Activated CD4-positive, CD25-positive, alpha-beta regulatory T cell treated with anti-CD3 and anti-CD28 coated beads, Interleukin-2, amount 50 U/mL, for 72 hours (primary cell): ENCODE measurements around the gene DNAH2.

Experiments used
- DNase-seq: peaks from one replicate; pipeline ENCODE4 v3.0.0; 2021

DNAH2 gene, protein sequence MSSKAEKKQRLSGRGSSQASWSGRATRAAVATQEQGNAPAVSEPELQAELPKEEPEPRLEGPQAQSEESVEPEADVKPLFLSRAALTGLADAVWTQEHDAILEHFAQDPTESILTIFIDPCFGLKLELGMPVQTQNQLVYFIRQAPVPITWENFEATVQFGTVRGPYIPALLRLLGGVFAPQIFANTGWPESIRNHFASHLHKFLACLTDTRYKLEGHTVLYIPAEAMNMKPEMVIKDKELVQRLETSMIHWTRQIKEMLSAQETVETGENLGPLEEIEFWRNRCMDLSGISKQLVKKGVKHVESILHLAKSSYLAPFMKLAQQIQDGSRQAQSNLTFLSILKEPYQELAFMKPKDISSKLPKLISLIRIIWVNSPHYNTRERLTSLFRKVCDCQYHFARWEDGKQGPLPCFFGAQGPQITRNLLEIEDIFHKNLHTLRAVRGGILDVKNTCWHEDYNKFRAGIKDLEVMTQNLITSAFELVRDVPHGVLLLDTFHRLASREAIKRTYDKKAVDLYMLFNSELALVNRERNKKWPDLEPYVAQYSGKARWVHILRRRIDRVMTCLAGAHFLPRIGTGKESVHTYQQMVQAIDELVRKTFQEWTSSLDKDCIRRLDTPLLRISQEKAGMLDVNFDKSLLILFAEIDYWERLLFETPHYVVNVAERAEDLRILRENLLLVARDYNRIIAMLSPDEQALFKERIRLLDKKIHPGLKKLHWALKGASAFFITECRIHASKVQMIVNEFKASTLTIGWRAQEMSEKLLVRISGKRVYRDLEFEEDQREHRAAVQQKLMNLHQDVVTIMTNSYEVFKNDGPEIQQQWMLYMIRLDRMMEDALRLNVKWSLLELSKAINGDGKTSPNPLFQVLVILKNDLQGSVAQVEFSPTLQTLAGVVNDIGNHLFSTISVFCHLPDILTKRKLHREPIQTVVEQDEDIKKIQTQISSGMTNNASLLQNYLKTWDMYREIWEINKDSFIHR (N-terminal part only)

DNA sequence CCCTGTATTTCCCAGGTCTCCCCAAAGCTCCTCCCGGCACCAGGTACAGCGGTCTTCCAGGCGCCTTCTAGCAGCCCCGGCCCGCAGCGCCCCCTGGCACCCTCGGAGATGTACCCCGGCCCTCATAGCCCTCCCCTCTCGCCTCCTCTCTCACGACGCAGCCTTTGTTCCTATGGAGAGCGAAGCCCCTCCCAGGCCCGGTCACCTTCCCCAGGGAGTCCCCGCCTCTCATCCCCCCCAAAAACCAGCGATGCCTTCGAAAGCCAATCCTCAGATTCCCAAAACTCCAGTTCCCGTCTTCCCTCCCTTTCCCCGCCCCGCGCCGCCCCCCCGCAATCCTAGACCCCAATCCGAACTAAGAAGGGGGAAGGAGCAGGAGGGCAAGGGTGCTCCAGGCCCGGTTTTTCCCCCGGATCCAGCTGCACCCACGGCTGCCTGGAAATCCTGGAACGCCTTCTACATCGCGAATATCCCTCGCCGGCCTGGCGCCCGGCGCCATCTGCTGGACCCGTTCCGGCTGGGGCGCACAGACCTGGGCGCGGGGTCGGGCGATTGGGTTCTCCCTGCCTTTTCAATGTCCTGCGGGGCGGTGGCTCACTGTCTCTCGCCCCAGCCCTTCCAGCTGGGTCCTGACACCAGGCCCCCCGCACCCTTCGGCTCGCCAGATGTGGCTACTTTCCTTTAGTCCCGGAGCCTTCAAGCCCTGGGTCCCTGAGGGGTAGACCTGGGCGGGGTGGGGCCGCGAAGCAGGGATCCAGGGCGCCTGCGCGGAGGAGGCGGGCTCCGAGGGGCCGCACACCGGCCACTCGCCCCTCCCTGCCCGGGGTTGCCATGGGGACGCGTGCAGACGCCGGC is at the start of gene DNAH2:
TSS of gene DNAH2 (plus strand) at position 844 of the 855 bp plus-strand sequence. CDS start 1,991 bp downstream, outside the sequence.
- DNase-seq: no peak

GRCh38 chr17:7668482-7668881 is 49.1 kb upstream of the DNAH2 start:
- no peak for DNase-seq

DNA sequence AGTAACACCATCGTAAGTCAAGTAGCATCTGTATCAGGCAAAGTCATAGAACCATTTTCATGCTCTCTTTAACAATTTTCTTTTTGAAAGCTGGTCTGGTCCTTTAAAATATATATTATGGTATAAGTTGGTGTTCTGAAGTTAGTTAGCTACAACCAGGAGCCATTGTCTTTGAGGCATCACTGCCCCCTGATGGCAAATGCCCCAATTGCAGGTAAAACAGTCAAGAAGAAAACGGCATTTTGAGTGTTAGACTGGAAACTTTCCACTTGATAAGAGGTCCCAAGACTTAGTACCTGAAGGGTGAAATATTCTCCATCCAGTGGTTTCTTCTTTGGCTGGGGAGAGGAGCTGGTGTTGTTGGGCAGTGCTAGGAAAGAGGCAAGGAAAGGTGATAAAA is 44.3 kb upstream of the DNAH2 start:
- DNase-seq: peak; percentile 69

DNA sequence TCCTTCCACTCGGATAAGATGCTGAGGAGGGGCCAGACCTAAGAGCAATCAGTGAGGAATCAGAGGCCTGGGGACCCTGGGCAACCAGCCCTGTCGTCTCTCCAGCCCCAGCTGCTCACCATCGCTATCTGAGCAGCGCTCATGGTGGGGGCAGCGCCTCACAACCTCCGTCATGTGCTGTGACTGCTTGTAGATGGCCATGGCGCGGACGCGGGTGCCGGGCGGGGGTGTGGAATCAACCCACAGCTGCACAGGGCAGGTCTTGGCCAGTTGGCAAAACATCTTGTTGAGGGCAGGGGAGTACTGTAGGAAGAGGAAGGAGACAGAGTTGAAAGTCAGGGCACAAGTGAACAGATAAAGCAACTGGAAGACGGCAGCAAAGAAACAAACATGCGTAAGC is 42.6 kb upstream of the DNAH2 start:
- DNase-seq: no peak

DNA sequence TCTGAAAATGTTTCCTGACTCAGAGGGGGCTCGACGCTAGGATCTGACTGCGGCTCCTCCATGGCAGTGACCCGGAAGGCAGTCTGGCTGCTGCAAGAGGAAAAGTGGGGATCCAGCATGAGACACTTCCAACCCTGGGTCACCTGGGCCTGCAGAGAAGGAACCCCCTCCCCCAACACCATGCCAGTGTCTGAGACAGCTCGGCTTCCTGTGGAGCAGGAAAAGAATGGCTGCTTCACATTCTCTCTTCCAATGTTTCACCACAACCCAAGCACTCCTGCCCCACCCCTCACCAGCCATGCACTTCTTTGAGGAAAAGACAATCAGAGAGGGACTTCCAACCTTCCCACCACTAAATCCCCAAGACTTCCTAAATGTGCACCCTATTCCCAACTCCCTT is 41.0 kb upstream of the DNAH2 start:
- DNase-seq: no peak

DNA sequence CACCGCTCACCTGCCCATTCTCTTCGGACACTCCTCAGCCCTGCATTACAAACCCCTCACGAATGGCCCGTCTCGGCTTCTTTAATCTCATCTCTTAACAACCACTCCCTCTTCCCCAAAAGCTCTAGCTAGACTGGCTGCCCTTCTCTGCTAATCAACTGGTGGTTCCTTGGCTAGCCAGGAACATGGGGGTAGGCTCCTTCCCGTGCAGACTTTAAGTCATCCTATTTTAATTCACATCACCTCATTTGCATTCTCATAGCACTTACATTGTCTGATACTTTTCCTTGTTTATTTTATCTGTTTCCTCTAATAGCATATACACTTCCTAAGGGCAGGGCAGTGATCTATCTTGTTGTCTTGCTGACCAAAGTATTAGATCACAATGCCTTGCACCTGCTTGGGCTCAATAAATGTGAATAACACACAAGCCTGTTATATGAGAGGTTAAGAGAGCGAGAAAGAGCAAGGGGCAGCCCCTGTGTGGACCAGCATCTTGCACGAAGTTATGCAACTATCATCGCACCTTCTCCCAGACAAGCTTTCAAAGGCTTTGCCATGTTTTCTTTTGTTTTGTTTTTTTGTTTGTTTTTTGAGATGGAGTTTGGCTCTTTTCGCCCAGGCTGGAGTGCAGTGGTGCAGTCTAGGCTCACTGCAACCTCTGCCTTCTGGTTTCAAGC is 40.0 kb upstream of the DNAH2 start:
- DNase-seq: no peak

GRCh38 chr17:7684851-7685532 is 32.6 kb upstream of the DNAH2 start:
- DNase-seq: no peak

DNA sequence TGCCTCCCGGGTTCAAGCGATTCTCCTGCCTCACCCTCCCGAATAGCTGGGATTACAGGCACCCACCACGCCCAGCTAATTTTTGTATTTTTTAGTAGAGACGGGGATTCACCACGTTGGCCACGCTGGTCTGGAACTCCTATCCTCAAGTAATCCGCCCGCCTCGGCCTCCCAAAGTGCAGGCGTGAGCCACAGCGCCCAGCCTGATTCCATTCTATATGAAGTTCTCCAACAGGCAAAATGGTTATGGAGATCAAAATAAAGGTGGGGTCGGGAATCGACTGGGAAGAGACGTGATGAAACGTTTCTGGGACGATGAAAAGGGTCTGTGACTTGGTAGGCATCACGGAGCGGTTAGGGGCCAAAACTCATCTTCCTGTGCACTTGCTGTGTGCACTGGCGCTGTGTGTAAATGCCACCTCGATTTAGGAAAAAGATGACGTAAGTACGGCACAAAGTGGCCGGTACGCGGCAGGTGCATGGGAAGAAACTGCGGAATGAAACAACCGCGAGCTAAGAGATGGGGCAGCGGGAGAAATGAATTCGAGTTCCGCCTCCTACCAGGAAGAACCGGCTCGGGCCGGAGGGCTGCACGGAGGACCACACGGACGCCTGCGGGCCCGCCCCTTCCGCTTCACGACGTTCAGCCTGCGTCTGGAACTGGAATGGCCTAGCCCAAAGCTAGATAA is 31.9 kb upstream of the DNAH2 start:
- peak; percentile 85 for DNase-seq

DNA sequence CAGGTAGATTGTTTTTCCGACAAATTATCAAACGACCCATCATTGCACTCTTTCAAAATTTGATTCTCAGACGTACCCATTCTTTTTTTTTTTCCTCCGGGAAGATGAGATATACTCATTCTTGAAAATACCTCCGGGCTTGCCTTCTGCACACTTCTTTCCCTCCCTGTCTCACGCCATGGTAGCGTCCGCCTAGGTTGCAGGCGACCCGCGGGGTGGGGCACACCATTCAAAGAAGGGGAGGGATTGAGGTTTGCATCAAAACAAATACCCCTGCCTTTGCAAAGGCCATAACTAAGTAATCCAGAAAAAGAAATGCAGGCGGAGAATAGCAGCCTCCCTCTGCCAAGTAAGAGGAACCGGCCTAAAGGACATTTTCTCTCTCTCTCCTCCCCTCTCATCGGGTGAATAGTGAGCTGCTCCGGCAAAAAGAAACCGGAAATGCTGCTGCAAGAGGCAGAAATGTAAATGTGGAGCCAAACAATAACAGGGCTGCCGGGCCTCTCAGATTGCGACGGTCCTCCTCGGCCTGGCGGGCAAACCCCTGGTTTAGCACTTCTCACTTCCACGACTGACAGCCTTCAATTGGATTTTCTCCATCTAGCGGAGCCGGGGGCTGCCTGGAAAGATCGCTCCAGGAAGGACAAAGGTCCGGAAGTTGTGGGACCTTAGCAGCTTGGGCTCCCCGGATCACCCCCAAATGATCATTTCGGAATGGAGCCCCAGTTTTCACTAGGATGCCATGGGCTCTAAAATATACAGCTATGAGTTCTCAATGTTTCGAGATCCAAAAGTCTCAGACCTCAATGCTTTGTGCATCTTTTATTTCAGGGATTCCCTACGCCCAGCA is 31.1 kb upstream of the DNAH2 start:
- peak; percentile 75 for DNase-seq

- DNase-seq: peak; percentile 84
These were observed 30.3 kb upstream of the DNAH2 start, which contains the start of gene TP53 for GRCh38 chr17:7687072-7687907. Gene TP53, minus strand, starts transcription at chr17:7687490. Its CDS starts 10,896 bp downstream, at chr17:7676594.

DNA sequence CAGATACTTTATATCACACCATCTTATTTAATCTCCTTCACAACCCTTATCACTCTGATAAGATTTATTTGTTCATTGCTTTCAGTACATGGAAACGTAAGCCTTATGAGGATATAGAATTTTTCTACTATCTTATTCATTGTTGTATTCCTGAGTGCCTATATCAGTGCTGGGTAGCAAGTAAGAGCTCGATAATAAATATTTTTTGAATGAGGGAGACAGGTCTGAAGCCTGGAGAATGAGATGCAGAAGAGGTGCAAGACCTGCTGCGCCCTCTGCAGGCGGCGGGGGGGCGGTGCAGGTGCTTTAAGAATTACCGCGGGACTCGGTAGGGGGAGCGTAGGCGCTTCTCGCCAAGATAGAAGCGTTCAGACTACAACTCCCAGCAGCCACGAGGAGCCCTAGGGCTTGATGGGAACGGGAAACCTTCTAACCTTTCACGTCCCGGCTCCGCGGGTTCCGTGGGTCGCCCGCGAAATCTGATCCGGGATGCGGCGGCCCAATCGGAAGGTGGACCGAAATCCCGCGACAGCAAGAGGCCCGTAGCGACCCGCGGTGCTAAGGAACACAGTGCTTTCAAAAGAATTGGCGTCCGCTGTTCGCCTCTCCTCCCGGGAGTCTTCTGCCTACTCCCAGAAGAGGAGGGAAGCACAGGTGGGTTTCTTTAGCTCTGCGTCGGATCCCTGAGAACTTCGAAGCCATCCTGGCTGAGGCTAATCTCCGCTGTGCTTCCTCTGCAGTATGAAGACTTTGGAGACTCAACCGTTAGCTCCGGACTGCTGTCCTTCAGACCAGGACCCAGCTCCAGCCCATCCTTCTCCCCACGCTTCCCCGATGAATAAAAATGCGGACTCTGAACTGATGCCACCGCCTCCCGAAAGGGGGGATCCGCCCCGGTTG is 29.4 kb upstream of the DNAH2 start, which contains the start of gene WRAP53:
TSS of gene WRAP53 (plus strand) at position 570 of the 900 bp plus-strand sequence. CDS start at position 742, 172 bp downstream.
- DNase-seq: peak; percentile 96

GRCh38 chr17:7688808-7689316 is 28.7 kb upstream of the DNAH2 start:
- no peak for DNase-seq

GRCh38 chr17:7695586-7695985 is 22.0 kb upstream of the DNAH2 start:
- DNase-seq: no peak

DNA sequence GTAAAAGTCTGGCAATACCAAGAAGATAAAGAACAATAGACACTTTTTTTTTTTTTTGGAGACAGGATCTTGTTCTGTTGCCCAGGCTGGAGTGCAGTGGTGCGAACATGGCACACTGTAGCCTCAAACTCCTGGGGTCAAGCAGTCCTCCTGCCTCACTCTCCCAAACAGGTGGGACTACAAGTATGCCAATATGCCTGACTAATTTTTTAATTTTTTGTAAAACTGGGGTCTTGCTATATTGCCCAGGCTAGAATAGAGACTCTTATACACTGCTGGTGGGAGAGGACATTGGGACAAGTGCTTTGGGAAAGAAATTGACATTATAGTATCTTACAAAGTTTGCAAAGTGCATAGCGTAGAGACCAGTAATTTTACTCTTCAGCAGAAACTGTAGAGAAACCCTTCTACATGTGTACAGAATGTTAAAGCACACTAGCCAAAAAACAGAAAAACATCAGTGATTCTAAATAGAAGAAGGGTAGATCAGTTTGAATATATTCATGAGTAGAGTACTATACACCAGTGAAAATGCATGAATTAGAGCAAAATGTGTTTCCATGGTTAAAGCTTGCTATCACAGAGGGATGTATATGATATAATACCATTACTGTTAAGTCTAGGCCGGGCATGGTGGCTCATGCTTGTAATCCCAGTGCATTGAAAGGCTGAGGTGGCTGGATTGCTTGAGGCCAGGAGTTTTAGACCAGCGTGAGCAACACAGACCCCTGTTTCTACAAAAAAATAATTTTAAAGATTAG is 19.5 kb upstream of the DNAH2 start:
- DNase-seq: no peak

DNA sequence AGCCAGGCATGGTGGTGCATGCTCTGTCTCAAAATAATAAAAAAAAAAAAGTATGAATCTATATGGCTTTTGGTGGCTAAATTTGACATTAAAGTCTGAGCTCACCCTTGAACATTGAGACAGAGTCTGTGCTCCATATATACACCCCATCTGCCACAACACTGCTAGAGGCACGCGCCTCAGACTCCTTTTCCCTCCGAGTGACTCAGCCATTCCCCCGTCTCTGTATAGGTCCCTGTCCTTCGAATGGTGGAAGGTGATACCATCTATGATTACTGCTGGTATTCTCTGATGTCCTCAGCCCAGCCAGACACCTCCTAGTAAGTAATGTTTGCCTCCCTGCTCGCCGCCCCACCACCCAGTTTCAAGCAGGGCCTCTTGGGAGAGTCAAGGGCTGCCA is 17.0 kb upstream of the DNAH2 start:
- DNase-seq: no peak

- DNase-seq: no peak
These were observed 15.9 kb upstream of the DNAH2 start for GRCh38 chr17:7701681-7702080.

GRCh38 chr17:7702776-7703175 is 14.8 kb upstream of the DNAH2 start:
- no peak for DNase-seq
